ENCODE measurements around the gene DKK2. TPM values are rescaled to one million over a fixed set of nuclear protein-coding genes. Genes with fewer than 3 reads are reported as not detected.

DKK2 gene
- total RNA-seq, 1 donor from 2014 or later: 0.06 TPM

DNA sequence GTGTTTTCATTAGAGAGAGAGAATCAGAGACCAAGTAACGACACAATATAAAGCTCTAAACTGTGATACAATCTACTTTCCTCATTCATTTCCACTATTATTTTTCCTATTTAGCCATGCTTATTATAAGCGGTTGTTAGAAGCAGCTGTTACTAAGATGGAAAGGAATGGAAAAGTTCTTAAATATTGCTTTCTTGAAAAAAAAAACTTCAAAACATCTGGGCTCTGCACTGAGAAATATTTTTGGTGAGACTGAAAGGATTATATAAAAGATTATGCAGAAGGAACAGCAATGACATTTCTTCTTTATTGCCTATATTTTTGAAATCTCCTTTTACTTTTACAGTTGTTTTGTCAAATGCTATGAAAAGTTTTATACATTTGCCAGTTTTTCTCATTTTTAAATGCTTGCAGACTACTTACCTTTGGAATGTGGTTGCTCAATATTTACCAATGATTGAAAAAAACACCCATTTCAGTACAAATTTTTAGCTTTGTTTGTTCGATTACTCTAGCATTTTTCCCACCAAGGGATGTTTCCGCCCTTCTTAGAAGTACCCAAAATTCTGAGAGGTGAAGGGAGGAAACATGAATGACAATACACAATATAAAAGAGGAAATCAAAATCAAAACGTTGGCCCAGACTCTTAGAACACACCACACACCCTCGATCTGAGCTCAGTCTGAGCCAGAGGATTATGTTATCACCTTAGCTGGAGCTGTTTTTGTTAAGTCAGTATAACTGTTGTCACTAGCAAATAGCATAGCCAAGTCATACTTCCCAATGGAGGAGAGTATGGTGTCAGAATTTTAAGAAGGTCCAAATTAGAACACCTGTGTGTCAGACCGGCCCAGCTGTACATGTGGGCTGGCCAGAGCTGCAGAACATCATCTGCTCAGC, 18.4 kb downstream of the DKK2 start:
- DNase-seq (ENCODE audit: extremely low read depth, low read depth, low spot score): no peak

DNA sequence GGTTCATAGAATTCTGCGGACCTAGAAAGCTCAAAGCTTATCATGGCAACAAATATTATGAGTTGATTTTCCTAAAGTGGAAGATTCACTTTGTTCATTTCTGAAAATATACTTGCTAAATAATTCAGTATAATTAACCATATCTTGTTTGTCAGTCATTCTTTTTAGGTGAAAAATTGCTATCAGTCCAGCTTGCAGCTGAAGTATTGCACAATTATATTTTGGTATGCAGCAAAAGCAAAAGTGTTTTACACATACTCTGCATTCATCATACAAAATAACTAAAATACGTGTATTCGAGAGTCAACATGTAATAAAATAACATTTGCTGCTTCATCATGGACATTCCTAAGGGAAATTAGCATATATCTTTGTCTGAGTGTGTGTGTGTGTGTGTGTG, 24.8 kb downstream of the DKK2 start:
- DNase-seq (ENCODE audit: extremely low read depth, low read depth, low spot score): no peak

DNA sequence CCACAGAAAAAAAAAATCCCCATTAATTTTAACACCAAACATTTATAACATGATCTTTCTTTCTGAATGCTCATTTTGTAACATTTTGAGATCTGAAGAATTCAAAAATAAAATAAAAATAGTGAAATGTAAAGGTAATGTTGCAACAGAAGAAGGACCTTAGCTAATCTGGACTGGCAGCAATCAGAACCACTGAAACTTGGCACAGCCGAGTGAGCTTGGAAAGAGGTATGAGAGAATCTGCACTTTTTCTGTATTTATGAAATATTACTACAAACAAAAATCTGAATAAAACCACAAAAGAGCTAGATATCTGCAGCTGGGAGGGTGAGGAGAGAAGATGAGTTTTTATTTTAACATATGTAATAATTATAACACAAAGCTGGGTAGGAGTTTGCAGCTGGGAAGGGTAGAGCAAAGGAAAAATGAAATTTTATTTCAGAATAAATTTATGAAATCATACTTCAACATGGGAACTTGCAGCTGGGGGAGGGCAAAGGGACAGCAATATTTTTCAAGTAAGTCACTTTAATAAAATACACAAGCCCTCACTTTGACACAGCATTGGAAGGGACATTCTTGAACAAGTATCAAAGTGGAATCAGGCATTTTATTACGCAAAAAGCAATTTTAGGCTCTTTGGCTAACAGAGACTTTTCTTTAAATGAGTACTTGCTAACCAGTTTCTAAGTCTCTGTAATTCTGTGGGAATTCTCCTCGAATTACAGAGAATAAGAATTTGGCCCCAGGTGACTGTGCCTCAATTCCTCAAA, 26.7 kb downstream of the DKK2 start:
- DNase-seq (ENCODE audit: extremely low read depth, low read depth, low spot score): no peak

DNA sequence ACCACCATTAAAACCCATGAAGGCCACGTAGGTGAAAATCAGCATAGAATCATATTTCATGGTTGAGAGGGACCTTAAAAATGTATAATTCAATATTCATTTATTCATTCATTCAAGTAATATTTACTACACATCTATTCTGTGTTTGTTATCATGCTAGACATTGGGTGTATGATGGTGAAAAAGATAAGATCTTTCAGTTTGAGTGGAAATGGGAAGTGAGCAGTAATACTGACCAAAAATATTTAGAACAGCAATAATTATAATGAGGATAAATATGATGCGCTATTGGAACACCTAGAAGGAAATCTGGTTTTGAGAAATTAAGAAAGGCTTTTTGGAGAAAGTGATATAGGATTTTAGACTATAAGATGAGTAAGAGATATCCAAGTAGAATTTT, 28.0 kb downstream of the DKK2 start:
- no peak for DNase-seq (ENCODE audit: extremely low read depth, low read depth, low spot score)

DNA sequence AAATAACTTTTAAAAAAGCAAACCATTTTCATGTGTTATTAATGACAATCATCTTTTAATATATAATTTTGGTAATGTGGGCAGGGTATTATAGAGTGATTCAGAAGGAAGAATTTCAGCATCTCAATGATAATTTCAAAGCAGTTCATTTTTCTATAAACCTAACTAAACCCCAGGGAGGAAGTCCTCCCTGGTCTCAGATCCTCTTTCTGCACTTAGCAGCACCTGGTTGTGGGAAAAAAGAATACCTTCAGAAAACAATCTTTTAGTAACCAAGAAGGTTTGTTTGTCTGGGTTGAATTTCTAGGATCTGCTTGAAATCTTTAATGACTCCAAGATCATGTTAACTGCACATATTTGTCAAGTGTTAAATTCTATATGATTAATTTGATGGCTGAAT, 29.9 kb downstream of the DKK2 start:
- DNase-seq (ENCODE audit: extremely low read depth, low read depth, low spot score): no peak

DNA sequence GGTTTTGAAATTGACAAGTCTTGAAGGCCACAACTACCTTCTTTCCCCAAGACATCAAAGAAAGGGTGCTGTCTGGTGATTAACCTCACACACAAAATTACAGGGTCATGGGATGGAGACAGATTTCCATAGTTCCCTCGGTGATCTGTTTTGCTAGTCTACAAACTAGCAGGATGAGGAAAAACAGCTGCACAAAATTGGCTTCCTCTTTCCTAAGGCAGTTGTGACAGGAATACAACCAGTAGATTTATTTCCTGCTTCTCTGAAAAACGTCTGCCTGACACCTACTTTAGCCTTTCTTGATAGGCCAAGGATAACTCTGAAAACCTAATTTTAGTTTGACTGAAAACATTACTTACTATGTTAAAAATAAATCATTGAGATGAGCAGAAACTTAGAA, 39.6 kb downstream of the DKK2 start:
- no peak for DNase-seq (ENCODE audit: extremely low read depth, low read depth, low spot score)

DNA sequence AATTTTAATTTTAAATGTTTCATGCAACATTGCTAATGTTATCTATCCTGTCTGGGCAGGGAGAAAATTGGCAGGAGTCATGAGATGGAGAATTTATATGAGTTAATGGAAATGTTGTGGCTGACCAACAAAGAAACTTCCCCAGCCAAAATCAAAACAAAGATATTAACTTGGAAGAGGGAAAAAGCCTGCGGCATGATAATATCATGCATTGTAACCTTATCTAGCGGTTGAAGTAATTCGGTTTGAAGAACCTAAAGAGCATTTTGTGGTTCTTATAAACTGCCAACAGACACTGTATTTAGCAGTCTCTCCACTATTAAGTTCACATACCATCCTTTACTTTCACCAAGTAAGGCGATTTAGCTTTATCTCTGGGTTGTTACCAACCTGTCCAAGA, 42.3 kb downstream of the DKK2 start:
- DNase-seq (ENCODE audit: extremely low read depth, low read depth, low spot score): no peak

DNA sequence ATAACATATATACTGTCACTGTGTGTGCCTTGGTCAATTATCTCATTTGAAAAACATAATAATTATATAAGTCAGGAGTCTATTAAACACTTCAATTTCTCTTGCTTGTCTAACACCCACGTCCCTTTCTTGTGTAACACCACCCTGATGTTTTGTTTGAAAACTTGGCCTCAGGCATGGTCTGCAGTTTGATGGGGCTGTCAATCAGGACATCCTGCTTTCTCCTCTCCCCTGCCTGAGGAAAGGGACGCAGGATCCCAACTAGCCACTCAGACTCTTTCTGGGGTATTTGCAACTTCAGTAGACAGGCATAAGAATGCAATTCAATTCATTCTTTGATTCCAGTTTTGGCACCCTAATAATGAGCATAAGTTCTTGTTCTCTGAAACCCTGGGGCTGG, 48.8 kb downstream of the DKK2 start:
- no peak for DNase-seq (ENCODE audit: extremely low read depth, low read depth, low spot score)

DNA sequence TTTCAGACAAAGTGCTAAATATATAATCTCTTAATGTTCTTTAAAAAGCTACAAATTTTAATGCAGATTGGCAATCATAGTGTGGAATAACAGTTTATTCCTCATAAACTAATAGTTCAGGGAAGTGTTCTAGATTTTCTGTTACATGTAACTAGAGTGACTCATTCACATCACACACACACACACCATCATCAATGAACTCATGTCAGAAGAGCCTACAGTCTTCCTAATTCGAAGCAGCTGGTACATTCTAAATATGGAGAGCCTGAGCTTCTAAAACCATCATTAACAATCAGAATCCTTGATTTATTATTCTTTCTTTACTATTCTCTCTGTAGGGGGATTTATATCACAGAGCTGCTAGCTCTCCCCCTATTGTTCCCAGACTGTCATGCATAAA, 49.6 kb downstream of the DKK2 start:
- no peak for DNase-seq (ENCODE audit: extremely low read depth, low read depth, low spot score)

DNA sequence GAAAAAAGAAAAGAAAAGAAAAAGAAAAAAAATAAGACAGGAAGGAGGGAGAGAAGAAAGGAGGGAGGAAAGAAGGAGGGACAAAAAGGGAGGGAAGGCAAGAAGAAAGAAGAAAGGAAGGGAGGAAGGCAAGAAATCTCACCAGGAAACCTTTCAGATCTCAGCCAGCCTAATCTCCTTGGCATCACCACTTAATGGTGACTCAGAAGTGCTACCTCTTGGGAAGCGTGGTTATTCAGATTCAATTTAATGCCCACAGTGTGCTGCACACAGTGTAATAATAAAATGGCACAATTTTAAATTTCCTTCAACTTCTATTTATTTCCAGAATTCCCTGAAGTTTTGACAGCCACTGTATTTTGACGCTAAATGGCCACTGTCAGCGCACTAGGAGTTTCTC, 50.3 kb downstream of the DKK2 start:
- no peak for DNase-seq (ENCODE audit: extremely low read depth, low read depth, low spot score)

DNA sequence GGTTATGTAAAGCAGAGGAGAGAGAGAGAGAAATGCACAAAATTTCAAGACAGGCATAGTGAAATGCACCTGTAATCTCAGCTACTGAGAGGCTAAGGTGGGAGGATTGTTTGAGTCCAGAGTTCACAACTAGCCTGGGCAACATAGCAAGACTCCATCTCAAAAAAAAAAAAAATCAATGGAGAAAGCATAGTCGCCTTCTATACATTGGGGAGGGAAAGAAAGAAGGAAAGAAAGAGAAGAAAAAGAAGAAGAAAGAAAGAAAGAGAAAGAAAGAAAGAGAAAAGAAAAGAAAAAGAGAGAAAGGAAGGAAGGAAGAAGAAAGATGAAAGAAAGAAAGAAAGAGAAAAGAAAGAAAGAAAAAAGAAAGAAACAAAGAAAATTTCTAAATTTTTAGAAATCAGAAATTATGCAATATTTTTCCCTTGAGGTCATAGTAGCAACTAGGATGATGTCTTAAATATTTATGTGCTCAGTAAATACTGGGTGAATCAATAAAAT, 53.4 kb downstream of the DKK2 start:
- DNase-seq (ENCODE audit: extremely low read depth, low read depth, low spot score): no peak

DNA sequence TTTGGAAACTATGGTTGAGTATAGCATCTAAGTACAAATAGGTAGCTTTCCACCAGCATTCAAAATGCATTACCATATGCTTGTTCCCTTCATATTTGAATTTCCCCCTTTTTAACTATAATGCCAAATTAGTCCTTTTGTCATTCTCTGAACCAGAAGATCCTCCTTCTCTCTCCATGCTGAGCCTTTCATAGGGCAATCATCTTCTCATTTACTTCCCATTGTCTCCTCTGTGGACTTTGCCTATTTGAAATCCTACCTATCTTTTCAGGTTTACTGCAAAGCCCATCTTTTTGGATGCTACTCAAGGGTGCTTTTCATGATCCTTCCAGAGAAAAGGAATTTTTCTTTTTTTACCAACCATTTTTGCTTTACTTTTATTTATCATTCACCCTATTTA, 54.7 kb downstream of the DKK2 start:
- no peak for DNase-seq (ENCODE audit: extremely low read depth, low read depth, low spot score)

DNA sequence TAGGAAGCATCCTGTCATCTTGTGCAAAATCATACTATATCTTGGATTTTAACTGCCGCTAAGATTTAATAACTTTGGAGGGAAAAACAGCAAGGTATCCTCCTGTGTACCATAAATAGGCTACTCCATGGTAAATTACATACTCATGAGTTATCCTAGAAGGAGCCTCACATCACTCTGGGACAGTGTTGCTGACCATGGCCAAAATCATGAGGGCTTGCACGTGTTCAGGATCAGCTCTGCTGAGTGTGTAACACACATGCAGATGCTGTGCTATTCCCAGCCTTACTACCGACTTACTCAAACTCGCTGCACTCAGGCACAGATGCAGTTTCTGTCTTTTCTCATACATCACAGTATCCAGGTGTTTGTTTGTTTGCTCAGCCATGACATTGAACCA, 56.6 kb downstream of the DKK2 start:
- no peak for DNase-seq (ENCODE audit: extremely low read depth, low read depth, low spot score)

DNA sequence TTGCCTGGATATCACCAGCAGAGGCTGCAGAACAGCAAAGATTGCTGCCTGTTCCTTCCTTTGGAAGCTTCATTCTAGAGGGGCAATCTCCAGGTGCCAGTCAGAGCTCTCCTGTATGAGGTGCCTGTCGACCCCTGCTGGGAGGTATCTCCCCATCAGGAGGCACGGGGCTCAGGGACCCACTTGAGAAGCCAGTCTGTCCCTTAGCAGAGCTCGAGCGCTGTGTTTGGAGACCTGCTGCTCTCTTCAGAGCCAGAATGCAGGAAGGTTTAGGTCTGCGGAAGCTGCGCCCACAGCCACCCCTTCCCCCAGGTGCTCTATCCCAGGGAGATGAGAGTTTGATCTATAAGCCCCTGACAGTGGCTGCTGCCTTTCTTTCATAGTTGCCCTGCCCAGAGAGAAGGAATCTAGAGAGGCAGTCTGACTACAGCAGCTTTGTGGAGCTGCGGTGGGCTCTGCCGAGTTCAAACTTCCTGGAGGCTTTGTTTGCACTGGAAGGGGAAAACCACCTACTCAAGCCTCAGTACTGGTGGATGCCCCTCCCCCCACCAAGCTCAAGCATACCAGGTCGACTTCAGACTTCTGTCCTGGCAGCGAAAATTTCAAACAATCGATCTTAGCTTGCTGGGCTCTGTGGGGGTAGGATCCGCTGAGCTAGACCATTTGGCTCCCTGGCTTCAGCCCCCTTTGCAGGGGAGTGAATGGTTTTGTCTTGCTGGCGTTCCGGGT, 57.9 kb downstream of the DKK2 start:
- DNase-seq (ENCODE audit: extremely low read depth, low read depth, low spot score): no peak

DNA sequence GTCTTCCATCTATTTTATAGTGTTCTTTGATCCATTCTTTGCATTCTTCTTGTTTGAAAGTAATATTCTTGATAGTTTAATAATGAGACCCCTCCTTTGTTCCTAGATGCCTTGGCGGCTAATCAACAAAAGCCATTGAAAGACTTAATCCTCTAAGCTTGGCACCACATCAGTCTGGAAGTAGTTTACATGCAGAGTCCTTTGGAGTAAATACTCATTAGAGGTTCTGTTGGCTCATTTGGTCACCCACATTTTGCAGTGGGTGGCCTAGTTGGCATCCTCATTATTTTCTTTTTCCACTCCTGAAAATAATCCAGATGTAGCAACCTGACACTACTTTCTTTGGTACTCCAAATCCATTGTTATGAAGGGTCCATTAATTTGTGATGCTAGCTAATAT, 64.5 kb downstream of the DKK2 start:
- no peak for DNase-seq (ENCODE audit: extremely low read depth, low read depth, low spot score)

DNA sequence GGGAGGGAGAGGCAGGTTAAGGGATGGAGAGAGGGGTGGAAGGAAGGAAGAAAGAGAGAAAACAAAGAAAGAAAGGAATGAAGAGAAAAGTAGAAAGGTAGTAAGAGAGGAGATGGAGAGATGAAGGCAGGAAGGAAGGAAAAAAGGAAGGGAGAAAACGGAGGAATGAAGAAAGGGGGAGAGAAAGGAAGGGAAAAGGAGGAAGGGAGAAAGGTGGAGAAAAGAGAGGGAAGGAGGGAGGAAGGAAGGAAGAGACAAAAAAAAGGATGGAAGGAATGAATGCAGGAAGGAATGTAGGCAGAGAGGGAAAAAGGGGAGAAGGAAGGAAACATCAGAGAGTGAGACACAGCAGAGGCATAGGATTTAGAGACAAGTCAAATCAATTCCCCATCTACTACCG, 68.2 kb downstream of the DKK2 start:
- DNase-seq (ENCODE audit: extremely low read depth, low read depth, low spot score): no peak

DNA sequence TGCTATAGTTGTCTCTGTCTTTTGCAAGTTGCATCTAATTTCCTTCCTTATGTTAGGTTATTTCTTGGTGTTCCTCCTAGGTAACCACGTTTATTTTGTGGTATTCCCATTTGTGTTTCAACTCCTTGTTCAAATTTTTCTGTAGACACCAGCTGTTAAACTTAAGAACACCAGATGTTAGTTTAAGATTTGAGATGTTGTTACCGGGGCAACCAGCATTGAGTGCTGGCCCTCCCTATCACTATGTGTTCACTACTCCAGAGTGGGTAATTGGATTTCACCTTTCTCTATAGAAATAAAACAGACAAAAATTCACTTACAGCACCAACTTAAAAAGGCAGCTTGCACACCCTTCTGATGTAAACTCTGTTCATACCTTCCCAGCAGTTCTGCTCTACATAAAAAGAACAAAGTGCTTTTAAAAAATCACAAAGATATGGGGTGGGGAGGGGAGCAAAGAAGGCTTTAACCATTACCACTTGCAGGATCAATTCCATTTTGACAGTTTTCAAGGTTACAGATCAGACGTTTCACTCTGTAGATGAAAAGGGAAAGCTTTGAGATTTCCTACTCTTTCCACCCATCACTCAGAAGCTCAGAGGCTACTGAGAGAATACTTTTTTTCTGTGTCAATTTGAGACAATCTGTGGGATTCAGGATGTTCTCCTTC, 82.9 kb downstream of the DKK2 start:
- no peak for DNase-seq (ENCODE audit: extremely low read depth, low read depth, low spot score)

DNA sequence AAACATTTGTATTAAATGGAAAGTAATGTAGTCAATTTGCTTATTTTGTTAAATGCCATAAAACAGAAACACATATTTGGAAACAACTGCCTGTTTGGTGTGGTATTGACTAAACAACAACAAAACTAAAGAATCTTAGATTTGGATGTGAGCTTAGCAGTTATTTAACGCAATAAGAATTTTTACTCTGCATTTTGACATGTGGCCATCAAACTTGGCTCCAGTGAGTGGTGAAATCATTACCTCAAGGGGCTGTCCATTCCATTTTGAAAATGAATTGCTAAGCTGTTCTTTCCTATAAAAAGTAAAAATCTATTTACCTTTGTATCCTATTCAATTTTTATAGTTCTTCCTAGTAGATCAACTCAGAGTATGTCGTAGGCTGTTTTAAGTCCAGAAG, 84.2 kb downstream of the DKK2 start:
- no peak for DNase-seq (ENCODE audit: extremely low read depth, low read depth, low spot score)

DNA sequence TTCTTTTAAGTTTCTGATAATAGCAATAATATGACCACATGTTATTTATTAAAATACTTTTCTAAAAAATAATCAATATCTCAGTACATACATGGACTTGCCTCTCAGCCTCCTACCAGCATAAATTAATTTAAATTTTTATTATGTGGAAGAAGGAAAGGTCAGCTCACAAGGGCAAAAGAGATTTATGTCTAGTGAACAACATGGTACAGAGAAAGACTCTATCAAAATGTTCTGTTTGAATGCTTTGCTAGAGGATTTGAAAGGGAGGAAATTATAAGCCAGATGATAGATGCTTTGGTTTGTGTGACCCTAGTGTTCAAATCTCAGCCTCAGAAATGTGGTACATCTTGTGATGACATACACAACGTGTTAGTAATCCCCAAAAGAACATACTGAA, 94.3 kb downstream of the DKK2 start:
- no peak for DNase-seq (ENCODE audit: extremely low read depth, low read depth, low spot score)

DNA sequence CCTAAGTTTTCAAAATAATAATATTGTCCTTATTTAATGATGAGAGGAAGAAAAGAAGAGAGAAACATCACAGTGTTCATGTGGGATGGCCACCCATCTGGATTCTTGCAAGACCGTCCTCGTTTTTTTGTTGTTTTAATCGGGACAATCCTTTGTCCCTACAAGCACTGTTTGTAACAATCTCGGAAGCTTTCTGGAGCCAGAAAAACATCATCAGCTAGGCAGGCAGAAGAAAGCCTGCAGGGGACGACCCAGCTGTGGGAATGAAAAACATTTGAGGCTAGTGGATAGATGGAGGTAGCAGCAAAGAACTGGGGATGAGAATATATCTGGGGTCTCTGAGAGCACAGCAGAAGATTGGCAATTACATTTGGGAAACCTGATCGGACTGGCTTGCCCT, 105.6 kb downstream of the DKK2 start:
- no peak for DNase-seq (ENCODE audit: extremely low read depth, low read depth, low spot score)

DNA sequence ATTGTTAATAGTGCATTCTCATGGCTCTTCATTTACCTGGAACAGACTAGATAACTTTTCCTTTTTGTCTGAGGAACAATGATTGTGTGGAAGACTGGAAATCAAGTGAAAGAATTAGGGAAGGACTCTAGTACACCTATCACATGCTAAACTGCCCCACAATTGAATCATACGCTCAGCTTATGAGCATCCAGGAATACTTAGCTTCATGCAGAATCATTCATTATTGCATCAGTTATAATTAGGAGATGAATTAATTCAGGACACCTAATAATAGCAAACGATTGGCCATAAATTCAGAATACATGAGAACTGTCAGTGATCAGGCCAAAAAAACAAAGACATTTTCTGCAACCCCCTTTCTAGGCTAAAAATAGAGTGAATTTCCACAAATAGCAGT, 106.9 kb downstream of the DKK2 start:
- DNase-seq (ENCODE audit: extremely low read depth, low read depth, low spot score): no peak

All from glomerular endothelial cell (primary cell).